GM18520 (cell line): ENCODE data around the gene CDH16.
A peak's percentile ranks its signal among the peaks of the same experiment; 100 is the strongest.
"Not testable (repeated sequence)": the region's sequence is repeated elsewhere in the genome, so short reads cannot be mapped to it uniquely, and the experiment has no call there.

ENCODE experiments used
- ATAC-seq: cut with Tn5 transposase; IDR thresholded peaks from one replicate; pipeline ENCODE4 v1.9.1; 2021; ENCODE audit not compliant: unreplicated experiment

Gene CDH16

DNA sequence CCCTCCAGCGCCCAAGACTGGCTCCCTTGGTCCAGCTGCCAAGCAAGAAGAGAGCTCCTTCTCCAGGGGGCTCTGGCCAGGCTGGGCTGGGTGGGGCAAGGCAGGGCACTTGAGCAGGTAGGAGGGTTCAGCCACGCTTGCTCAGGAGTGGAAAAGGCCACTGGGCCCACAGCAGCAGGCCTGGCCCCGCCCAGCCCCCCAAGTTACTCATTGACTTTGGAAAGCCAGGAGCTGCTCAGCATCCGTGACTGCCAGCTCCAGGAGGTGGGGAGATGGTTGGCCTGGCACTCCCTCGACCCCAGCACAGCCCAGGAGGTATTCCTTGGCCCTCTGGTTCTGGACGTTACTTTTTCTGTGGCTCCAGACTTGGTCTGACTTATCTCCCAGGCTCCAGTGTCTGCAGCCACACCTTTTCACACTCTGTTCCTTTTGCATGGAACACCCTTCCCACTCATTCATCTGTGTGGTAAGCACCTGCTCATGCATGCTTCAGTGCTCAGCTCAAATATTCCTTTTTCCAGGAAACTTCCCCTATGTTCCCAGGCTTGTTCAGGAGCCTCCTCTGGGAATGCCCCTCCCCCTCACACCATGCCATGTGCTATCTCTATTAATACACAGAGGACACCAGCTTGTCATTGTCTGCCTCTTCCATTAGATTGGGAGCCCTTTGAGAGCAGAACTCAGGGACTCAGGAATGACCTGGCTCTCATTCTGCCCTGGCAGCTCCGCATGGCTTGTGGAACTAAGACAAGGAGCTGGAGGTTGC lies at the start of gene CDH16:
Gene CDH16, minus strand, starts transcription at position 83 of the 766 bp plus-strand sequence. CDS start 820 bp downstream, outside the sequence.
- no peak for ATAC-seq

DNA sequence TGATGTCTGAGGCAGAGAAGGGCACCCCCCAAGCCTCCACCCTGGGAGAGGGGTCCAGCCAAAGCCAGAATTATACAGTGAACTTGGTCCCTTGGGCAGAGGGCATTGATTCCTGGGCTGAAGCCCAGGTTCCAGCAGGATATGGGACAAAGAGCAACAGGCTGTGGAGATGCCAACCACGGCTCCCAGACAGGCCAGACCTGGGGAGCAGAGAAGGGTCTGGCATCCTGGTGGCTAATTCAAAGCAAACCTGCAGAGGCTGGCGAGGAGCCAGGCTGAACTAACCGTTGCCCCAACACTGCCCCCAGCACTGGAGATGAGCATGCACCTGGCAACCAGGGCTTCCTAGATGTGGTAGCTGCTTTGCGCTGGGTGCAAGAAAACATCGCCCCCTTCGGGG lies 45.4 kb upstream of the CDH16 start:
- ATAC-seq, result no peak

- no peak for ATAC-seq
Observed at GRCh38 chr16:66961914-66962313, 43.2 kb upstream of the CDH16 start.

DNA sequence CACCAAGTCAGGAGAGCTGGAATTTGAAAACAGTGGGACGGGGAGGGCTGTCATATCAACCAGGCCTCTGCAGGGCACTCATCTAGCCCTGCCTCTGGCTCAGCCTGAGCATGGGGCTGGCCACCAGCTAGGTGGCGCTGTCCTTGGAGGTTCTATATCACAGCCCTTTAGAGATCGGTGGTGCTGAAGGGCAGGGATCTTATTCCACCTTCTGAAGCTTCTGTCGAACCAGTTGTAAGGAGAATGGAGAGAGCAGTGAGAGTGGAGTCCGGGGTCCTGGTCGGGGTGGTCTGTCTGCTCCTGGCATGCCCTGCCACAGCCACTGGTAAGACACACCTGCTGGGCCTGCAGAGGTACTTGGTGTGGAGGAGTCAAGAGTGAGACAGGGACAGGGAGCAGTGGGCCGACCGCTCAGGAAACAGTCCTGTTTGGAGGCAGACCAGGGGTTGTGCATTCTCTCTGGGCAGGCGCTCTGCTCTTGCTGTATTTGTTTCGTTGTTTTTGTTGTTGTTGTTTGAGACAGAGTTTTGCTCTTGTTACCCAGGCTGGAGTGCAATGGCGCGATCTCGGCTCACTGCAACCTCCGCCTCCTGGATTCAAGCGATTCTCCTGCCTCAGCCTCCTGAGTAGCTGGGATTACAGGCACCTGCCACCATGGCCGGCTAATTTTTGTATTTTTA lies 42.5 kb upstream of the CDH16 start, which contains the start of gene CES3:
Gene CES3, plus strand, starts transcription at position 202 of the 680 bp plus-strand sequence. Its CDS starts 42 bp downstream, at position 244.
- peak; percentile 46 for ATAC-seq

DNA sequence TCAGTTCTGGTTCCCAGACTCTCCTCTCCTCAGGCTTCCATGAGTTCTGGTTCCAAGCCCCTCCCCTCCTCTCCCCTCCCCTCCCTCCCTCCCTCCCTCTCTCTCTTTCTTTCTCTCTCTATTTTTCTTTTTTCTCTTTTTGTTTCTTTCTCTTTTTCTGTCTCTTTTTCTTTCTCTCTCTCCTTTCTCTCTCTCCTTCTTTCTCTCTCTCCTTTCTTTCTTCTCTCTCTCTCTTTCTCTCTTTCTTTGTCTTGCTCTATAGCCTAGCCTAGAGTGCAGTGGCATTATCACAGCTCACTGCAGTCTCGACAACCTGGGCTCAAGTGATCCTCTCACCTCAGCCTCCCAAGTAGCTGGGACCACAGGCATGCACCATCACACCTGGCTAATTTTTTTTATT lies 41.6 kb upstream of the CDH16 start:
- ATAC-seq, result no peak

DNA sequence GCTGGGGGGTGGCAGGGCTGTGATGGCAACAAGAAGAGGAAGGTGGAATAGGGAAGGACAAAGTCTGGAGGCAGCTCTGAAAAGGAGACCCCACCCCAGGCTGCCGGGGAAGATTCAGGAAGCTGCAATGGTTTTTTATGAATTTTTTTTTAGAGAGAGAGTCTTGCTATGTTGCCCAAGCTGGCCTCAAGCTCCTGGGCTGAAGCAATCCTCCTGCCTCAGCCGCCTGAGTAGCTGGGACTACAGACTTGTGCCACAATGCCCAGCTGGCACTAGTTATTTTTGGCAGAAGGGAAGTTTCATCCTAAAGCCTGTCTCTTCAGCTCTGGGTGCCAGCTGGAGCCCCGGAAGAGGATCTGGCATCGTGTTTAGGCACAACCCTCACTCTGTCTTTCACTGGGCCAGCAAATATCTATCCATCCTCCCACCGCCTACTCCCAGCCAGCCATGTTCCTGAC lies 41.0 kb upstream of the CDH16 start:
- no peak for ATAC-seq

DNA sequence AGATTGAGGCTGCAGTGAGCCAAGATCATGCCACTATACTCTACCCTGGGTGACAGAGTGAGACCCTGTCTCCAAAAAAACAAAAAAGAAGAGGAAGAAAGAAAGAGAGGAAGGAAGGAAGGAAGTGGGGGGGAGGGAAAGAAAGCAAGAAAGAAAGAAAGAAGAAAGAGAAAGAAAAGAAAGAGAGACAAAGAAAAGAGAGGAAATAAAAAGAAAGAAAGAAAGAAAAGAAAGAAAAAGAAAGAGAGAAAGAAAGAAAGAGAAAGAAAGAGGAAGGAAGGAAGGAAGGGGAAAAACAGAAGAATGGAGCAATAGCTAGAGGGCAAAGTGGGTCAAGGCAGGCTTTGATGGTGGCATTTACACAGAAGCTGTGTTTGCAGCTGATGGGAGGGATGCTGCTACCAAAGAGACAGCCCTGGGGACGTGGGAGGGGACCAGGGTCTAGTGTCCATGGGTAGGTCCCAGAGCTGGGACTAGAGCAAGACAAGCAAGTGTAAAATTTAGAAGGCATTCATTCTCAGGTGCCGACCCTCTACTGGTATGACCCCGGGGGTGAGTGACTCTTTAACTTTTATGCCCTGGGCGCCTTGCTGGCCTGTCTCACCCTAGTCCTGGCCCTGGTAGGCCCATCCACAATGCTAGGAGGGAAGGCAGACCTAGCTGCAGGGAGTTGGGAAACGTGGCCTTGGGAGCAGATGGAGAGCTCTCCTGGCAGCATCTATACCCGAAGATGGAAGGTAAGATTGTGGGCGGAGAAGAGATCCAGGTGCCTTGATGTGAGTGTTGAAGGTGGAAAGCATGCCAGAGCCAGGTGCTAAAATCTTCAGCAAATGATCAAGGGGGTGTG lies 40.4 kb upstream of the CDH16 start:
- ATAC-seq, result no peak

- ATAC-seq, result not testable (repeated sequence)
Observed at GRCh38 chr16:66956154-66956457, 37.4 kb upstream of the CDH16 start.

DNA sequence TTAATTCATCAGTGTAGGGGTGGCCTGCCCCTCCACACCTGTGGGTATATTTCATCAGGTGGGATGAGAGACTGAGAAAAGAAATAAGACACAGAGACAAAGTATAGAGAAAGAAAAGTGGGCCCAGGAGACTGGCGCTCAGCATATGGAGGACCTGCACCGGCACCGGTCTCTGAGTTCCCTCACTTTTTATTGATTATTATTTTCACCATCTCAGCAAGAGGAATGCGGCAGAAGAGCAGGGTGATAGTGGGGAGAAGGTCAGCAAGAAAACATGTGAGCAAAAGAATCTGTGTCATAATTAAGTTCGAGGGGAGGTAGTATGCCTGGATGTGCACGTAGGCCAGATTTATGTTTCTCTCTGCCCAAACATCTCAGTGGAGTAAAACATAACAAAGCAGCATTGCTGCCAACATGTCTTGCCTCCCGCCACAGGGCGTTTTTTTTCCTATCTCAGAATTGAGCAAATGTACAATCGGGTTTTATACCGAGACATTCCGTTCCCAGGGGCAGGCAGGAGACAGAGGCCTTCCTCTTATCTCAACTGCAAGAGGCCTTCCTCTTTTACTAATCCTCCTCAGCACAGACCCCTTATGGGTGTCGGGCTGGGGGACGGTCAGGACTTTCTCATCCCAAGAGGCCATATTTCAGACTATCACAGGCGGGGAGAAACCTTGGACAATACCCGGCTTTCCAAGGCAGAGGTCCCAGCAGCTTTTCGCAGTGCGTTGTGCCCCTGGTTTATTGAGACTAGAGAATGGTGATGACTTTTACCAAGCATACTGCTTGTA lies 36.9 kb upstream of the CDH16 start:
- not testable (repeated sequence) for ATAC-seq

- ATAC-seq, result no peak
Observed at GRCh38 chr16:66954097-66954659, 35.5 kb upstream of the CDH16 start.

GRCh38 chr16:66953462-66954096 lies 34.9 kb upstream of the CDH16 start:
- ATAC-seq, result no peak

- no peak for ATAC-seq
Observed at GRCh38 chr16:66952430-66953110, 33.9 kb upstream of the CDH16 start.

DNA sequence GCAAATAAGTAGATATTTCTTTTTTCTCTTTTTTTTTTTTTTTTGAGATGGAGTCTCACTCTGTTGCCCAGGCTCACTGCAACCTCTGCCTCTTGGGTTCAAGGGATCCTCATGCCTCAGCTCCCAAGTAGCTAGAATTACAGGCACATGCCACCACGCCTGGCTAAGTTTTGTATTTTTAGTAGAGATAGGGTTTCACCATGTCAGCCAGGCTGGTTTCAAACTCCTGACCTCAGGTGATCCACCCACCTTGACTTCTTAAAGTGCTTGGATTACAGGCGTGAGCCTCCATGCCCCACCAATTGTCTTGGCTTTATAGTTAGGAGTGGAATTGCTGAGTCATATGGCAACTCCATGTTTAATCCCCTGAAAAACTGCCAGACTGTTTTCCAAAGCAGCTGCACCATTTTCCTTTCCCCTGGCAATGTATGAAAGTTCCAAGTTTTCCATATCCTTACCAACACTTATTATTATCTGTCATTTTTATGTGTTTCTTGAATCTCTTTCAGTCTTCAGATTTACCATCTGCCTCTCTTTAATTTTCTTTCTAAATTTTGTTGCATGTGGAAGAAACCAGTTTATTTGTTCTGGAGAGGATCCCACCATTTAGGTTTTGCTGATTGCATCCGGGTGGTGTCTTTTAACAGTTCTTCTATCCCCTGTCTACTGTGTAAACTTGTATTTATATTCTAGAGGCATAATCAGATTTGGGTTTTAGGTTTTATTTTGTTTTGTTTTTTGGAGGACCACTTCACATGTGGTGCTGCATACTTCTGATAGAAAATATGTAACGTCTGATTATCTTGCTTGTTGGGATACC lies 32.5 kb upstream of the CDH16 start:
- ATAC-seq, result no peak

GRCh38 chr16:66950437-66950836 lies 31.8 kb upstream of the CDH16 start:
- ATAC-seq, result peak; percentile 35

DNA sequence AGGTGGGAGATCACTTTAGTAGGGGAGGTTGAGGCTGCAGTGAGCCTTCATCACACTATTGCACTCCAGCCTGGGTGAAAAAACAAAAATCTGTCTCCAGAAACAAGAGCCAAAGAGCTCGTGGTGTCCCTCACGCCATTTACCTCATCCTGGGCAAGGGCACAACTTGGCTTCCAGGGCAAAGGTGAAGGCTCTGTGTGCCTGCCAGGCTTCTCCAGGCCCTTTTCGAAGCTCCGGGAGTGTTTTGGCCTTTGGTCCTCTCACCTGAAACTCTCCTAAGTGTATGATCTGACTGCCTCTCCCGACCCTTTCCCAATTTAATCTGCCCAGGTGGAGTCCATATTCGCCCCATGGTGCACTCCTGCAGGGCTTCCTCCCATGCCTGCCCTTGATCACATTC lies 30.8 kb upstream of the CDH16 start:
- ATAC-seq, result no peak

- ATAC-seq, result no peak
Observed at GRCh38 chr16:66948837-66949225, 30.1 kb upstream of the CDH16 start.

DNA sequence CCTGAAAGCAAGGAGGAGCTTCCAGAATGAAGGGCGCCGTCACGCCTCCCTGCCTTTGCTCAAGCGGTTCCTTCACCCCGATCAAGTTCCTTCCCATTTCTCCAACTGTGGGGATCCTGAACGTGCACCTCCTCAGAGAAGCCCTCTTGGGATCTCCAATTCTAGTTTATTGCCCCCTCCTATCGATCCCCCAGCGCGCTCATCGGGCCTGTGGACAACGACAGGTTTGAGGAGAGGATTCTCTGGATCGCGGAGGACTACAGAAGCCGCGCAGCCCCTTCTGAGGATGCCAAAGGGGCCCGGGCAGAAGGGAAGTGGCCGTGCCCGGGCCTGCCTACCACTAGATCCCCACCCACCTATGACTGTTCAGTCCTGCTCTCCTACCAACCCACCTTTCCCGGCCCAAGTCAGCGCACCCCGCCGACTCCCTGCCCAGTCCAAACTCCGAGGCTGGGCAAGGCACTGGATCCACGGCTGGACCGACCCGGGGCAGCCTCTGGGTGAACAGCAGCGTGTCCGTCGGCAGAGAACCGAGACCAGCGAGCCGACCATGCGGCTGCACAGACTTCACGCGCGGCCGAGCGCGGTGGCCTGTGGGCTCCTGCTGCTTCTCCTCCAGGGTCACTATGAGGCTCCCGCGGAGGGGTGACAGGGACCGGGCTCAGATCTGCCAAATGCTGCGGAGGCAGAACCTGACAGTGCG lies 29.6 kb upstream of the CDH16 start:
- ATAC-seq, result no peak
